Measurements from ENCODE around the gene BEST3. TPM values are rescaled to one million over a fixed set of nuclear protein-coding genes. Genes with fewer than 3 reads are reported as not detected.

The BEST3 gene
- under 0.01 TPM in 2 replicates for total RNA-seq (2012; rRNA removed)
- 0.07 and 0.09 TPM in 2 replicates for polyA plus RNA-seq (2012; rRNA removed)
- 0.02 and 0.05 TPM in 2 replicates for polyA plus RNA-seq (2012; cell fraction: cytosol; rRNA removed)
- polyA plus RNA-seq (2012; cell fraction: nucleus; rRNA removed; ENCODE audit: low replicate concordance): 0.07 TPM in 1 of 2 replicates, not detected in the other
- Bru-seq, nascent RNA: percentile 8 among the genes with signal in this experiment
- BruChase-seq, experiment 1, labeled RNA remaining after a 6-hour chase: percentile 6 among the genes with signal in this experiment
- percentile 5 among the genes with signal in this experiment for BruChase-seq, experiment 2, labeled RNA remaining after a 2-hour chase
- long read RNA-seq: 0 reads

DNA sequence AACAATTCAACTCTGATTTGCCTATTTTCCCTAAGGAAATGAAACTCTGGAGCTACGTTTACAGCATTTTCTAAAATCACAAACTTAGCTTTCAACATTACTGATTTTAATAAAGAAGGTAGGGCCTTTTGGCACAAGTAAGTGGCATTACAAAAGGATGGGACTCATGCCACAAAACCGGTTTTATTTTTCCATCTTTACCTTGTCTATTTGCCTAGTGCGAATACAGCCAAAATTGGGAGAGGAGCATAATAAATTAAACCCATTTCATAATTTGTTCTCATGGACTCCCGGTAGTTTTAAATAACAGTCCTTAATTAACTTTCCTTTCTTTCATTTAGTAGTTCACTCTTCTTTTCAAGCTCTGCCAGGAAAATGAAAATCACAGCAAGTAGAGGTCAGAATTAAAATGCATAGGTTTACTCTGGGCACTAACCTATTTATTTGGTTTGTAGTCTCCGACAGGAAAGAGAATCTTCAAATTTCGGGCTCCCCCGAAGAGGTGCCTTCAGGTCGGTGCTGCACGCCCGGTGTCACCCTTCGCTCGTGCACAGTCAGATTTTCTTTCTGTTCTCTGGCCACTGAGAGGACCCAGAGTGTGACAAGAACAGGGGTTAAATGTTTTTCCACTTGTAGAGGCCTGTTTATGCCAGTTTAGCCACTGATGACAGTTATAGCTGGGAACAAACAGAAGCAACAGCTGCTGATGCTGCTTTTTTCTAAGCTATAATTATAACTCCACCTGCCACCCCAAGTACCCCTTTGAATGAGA lies at the start of gene BEST3:
TSS of gene BEST3 (minus strand) at position 535 of the 772 bp plus-strand sequence. CDS start 1,505 bp downstream, outside the sequence.
- no peaks in the 10 kb centered on the region for H3K79me1 ChIP-seq (ENCODE audit: low read depth in 1 of 2, low read length in 2 of 2)
- no peaks in the 10 kb centered on the region for H3K36me3 ChIP-seq (ENCODE audit: control insufficient read depth, insufficient read depth, low read length)
- no peak within 1 kb of the TSS for H3K14ac ChIP-seq (replicated peaks; ENCODE audit: low read depth, low read length)
- H3K4me2 ChIP-seq (ENCODE audit: low read depth, low read length): no peak within 1 kb of the TSS
- in situ Hi-C loops (cut with MboI; ENCODE audit: low sequenced_read_pairs): no loop called here
- H3K27me3 ChIP-seq (ENCODE audit: control insufficient read depth, insufficient read depth, low read length): no peaks in the 10 kb centered on the region
- dilution Hi-C loops (cut with HindIII; ENCODE audit: low sequenced_read_pairs, unreplicated experiment): no loop called here
- no peak within 1 kb of the TSS for H2BK5ac ChIP-seq (ENCODE audit: low read depth, low read length, poor library complexity, severe bottlenecking)
- no peak for DNase-seq
- TF ChIP-seq NFE2L2 (IDR thresholded peaks at IDR 0.05; ENCODE audit: low read depth, low read length) (no peak), RAD21 (IDR thresholded peaks at IDR 0.05; ENCODE audit: low read length) (no peak), MXI1 (IDR thresholded peaks at IDR 0.05; ENCODE audit: borderline replicate concordance, low read depth, low read length) (no peak), MAZ (IDR thresholded peaks at IDR 0.05; ENCODE audit: borderline replicate concordance, low read depth, low read length) (no peak), CHD1 (IDR thresholded peaks at IDR 0.05; ENCODE audit: low read depth, low read length) (no peak), CEBPB (IDR thresholded peaks at IDR 0.05; ENCODE audit: low read depth, low read length) (no peak), RCOR1 (IDR thresholded peaks at IDR 0.05; ENCODE audit: insufficient replicate concordance, low read length) (no peak), SMC3 (IDR thresholded peaks at IDR 0.05; ENCODE audit: low read depth, low read length) (no peak), FOS (IDR thresholded peaks at IDR 0.05; ENCODE audit: low read depth, low read length) (no peak)
- TF ChIP-seq, protein P1, sequence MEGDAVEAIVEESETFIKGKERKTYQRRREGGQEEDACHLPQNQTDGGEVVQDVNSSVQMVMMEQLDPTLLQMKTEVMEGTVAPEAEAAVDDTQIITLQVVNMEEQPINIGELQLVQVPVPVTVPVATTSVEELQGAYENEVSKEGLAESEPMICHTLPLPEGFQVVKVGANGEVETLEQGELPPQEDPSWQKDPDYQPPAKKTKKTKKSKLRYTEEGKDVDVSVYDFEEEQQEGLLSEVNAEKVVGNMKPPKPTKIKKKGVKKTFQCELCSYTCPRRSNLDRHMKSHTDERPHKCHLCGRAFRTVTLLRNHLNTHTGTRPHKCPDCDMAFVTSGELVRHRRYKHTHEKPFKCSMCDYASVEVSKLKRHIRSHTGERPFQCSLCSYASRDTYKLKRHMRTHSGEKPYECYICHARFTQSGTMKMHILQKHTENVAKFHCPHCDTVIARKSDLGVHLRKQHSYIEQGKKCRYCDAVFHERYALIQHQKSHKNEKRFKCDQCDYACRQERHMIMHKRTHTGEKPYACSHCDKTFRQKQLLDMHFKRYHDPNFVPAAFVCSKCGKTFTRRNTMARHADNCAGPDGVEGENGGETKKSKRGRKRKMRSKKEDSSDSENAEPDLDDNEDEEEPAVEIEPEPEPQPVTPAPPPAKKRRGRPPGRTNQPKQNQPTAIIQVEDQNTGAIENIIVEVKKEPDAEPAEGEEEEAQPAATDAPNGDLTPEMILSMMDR (conservative IDR thresholded peaks at IDR 0.05; ENCODE audit: low read depth, low read length): no peak
- H3K18ac ChIP-seq (ENCODE audit: low read depth, low read length): no peak within 1 kb of the TSS
- H2AFZ ChIP-seq (replicated peaks; ENCODE audit: low read length, poor library complexity): no peak within 1 kb of the TSS
- no peak within 1 kb of the TSS for H3K4me3 ChIP-seq (ENCODE audit: insufficient read depth, low read depth, low read length)
- H3K4ac ChIP-seq (ENCODE audit: low read depth, low read length): no peak within 1 kb of the TSS
- no peak for ATAC-seq (ENCODE audit: low read depth)
- H4K8ac ChIP-seq (ENCODE audit: low read depth in 2 of 2, low read length in 2 of 2): no peak within 1 kb of the TSS
- H3K9me1 ChIP-seq (ENCODE audit: insufficient read depth, low read length): no peaks in the 10 kb centered on the region
- H3K27ac ChIP-seq (ENCODE audit: insufficient read depth, low read length): no peak within 1 kb of the TSS
- no peak within 1 kb of the TSS for H2AK5ac ChIP-seq (ENCODE audit: low read depth, low read length)
- ChIA-PET POLR2A (ENCODE audit: unreplicated experiment) (no interaction called here), CTCF (interaction anchor here (0.9 kb wide), 1 partner anchor 9 kb away, joined by 3 read pairs; no protein-coding TSS in a partner anchor)
- no peaks in the 10 kb centered on the region for H3K4me1 ChIP-seq (ENCODE audit: control insufficient read depth, insufficient read depth, low read length)
- 100% methylated on average over 2 of the region's 12 CpGs; no CpG with 5 or more reads in 1 of the 2 experiments for WGBS, 2 experiments (ENCODE audit: extremely low coverage in 2 of 2, insufficient read length in 1 of 2)
- H3K23ac ChIP-seq (ENCODE audit: low read depth, low read length): no peak within 1 kb of the TSS
- H2BK15ac ChIP-seq (ENCODE audit: low read depth, low read length): no peak within 1 kb of the TSS
- H2AK9ac ChIP-seq (replicated peaks; ENCODE audit: low read depth, low read length, poor library complexity): no peak within 1 kb of the TSS
- no peak within 1 kb of the TSS for H4K91ac ChIP-seq (ENCODE audit: insufficient read depth, low read depth, low read length)
- H4K5ac ChIP-seq (ENCODE audit: low read depth, low read length): no peak within 1 kb of the TSS
- no peaks in the 10 kb centered on the region for H4K20me1 ChIP-seq (ENCODE audit: insufficient read depth, low read length)
- no peak within 1 kb of the TSS for H2BK120ac ChIP-seq (ENCODE audit: low read depth, low read length)
- H3K9me3 ChIP-seq (ENCODE audit: control insufficient read depth, insufficient read depth, low read length): no peaks in the 10 kb centered on the region
- no peak within 1 kb of the TSS for H3K56ac ChIP-seq (ENCODE audit: extremely low read depth, insufficient read depth, low read length)
- no peak within 1 kb of the TSS for H3K9ac ChIP-seq (ENCODE audit: low read depth, low read length)
- intact Hi-C loops (cut with micrococcal nuclease): no loop called here
- no TSS peak for BruUV-seq (replicated peaks)
- H2BK20ac ChIP-seq (ENCODE audit: low read depth, low read length): no peak within 1 kb of the TSS

All from IMR-90 (cell line).